HK-2 (cell line): ENCODE measurements around the gene TERT.

Experiments used
- DNase-seq: peaks from one replicate; pipeline ENCODE4 v3.0.0-alpha.2; 2018; ENCODE audit not compliant: unreplicated experiment

Gene TERT

DNA sequence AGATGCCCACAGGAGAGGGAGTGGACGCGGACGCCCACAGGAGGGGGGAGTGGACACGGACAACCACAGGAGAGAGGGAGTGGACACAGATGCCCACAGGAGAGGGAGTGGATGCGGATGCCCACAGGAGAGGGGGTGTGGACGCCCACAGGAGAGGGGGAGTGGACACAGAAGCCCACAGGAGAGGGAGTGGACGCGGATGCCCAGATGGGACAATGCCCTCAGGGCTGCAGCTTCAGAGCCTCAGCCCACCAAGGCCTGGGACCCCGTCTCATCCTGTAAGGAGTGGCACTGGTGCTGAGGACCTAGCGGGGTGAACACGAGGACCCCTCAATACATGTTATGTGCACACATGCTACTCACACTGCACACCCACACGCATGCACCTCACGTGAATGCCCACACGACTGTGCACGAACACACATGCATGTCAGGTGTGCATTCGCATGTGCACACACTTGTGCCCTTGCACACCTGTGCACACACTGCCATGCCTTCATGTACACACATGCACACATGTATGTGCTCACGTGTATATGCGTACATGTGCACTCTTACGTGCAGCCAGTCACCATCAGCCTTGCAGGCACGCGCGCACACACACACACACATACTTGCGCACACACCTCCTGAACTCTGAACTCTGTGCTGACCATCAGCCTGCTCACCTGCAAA is 34.9 kb downstream of the TERT start:
- no peak for DNase-seq

DNA sequence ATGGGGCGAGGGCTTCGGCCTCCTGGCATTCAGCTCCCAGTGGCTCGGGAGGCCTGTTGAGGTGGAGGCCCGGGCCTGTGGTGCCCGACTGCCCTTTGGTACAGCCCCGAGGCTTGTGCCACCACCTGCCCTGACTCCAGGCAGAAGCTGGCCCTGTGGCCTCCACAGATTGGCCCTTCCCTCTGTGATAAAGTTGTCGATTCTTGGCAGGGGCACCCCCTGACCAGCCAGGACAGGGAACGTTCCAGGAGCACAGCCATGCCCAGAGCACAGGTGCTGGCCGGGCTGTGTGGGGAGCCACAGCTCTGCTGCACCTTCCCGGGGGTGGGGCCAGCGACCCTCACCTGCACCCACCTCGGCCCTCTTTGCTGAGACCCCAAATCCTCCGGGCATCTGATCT is 37.0 kb downstream of the TERT start:
- no peak for DNase-seq

DNA sequence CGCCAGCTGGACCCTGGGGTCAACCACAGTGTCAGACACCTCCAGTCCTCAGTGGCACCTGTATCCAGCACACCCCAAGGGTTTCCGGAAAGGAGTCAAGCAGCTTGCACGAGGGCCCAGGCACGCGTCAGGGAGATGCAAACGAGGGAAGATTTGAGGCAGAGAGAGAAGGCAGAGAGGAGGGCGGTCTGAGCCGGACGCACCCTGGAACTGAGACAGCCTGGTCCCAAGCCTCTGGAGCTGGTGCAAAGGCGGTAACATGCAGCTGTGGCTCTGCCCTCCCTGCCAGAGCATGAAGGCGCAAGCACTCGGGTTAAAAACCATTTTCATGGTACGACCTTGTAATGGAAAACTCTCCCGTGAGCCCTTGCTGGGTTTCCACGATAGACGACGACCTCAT is 37.5 kb downstream of the TERT start:
- no peak for DNase-seq

DNA sequence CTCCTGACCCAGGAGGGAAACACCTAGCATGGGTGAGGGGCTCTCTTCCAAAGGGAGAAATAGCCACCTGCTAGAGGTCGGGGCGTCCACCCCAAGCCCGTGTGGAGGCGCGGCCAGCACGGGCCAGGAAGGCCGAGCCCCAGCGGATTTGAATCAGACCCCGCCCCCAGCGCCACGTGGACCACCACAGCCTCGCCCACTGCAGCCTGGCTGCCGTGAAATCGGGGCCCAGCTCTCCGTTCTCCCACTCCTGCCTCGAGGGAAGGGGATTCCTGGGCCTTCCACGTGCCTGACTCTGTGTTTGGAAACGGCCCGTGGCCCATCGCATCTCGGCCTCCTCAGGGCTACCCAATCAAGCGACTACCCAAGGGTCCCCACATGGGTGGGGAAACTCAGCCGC is 38.1 kb downstream of the TERT start:
- DNase-seq, result no peak

DNA sequence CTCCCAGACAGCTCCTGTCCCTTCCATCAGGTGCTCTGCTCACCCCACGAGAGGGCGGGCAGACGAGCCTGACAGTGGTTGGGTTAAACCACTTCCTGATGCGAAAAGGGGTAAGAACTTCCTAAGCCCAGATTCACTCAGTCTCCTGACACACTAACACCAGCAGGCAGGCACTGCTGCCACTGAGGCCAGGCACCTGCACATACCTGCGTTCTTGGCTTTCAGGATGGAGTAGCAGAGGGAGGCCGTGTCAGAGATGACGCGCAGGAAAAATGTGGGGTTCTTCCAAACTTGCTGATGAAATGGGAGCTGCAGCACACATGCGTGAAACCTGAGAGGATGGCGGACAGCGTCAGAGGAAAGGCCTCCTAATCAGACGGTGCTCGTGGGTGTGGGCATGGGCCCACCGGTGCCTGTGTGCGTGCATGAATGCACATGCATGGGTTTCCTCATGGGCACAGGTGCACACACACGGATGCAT is 39.7 kb downstream of the TERT start:
- no peak for DNase-seq

DNA sequence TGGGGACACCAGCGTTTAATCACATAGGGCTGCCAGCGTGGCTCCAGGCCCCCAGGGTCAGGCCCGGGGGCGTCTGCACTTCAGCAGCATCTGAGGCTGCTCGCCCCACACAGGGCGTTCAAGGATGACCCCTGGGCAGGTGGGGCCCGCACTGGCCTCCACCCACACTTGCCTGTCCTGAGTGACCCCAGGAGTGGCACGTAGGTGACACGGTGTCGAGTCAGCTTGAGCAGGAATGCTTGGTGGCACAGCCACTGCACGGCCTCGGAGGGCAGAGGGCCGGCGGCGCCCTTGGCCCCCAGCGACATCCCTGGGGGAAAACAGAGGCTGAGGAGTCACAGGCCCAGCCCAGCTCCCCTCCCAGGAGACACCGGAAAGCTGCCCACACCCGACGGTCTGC is 40.7 kb downstream of the TERT start:
- DNase-seq, result no peak

DNA sequence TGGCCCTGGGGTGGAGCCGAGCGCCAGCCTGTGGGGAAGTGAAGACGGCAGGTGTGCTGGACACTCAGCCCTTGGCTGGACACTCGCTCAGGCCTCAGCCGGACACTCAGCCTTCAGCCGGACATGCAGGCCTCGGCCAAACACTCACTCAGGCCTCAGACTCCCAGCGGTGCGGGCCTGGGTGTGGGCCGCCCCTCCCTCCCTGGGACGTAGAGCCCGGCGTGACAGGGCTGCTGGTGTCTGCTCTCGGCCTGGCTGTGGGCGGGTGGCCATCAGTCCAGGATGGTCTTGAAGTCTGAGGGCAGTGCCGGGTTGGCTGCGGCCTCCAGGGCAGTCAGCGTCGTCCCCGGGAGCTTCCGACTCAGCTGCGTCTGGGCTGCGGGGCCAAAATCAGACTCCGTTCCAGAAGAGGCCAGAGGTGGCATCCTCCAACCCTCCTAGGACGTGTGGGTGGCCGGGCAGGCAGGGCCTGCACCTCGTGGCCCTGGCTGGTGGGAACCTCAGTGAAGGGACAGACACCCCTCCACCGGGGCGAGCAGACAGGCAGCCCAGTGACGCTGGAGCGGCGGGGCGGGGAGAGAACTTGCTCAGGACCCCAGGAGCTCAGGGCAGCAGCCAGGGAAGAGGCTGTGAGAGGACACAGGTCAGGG is 41.3 kb downstream of the TERT start:
- DNase-seq, result no peak

DNA sequence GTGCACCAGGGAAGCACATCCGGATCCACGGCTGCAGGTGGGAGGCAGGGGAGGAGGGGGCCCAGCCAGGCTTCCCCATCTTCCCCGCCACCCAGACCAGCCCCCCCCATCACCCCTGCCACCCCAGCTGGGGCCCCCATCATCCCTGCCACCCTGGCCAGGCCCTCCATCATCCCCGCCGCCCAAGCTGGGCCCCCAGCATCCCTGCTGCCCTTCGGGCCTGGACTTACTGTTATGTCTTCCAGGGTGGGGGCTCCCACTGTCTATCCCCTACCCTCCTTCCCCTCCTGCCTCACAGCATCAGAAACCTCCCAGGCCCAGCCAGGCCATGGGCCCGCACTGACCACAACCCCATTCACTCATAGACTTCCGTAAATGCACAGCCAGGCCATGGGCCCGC is 42.2 kb downstream of the TERT start:
- DNase-seq, result no peak

DNA sequence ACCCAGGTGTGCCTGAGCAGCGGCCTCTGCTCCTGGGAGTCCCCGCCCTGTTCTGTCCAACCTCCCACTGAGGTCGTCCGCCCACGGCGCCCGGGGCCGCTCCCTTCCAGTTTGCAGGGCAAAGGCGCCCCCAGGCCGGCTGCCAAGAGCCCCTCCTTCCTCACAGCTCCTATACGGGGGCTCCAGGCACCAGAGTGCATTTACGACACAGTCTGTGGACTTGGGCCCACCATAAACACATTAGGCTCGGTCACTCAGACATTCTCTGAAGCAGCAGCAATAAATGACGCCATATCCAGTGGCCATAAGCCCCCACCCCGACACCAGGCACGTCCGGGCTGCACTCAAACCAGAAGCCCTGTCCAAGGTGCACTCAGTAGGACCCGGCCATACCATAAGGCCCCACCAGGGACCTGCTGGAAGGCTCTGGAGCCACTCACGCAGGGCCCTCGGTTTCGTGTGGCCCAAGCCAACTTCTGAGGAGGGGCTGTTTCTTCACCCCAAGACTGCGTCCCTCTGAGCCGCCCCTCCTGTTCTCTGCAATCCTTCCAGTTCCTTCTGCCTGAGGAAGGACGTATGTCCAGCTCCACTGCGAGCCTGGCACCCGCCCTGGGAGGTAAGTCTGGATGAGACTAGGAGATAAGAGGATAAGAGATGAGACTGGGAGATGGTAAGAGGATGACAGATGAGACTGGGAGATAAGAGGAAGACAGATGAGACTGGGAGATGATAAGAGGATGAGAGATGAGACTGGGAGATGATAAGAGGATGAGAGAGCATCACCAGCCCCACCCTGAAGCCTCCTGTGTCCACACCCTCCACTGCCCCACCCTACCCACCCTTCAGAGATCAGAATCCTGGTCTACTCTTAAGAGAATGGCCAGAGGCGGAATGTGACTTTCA is 42.9 kb downstream of the TERT start:
- no peak for DNase-seq

DNA sequence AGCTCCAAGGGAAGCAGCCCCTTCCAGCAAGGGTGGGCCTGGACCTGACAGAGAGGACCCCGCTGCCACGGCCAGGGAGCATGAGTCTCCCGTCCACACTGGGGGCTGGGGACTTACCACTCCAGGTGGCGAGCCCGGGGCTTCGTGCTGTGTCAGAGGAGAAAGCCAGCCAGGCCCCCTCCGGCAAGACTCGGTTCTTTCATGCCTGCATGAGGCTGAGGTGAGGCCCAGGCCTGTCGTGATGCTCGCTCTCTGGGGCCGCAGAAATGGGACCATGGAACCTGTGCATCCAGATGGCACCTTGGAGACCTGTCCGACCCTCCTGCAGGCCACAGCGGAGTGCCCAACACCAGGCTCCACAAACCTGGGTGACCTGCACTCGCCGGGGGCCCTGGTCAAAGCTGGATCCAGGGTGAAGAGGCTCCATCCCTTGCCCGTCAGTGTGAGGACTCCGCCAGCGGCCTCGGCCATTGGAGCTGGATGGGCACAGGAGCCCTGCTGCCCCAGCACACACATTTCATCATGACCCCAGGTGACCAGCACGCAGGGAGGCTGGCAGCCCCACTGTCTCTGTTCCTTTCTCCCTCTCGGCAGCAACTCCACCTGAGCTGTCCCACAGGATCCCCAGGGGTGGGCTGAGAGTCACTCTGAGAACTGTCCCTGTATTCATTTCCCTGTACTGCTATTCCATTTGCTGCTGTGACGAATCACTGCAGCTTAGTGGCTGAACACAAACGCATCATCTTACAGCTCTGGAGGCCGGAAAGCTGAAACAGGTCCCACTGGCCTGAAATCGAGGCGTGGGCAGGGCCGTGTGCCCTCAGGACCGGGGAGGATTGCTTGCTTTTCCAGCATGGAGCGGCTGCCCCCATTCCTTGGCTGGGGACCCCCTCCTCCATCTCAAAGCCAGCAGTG is 45.2 kb downstream of the TERT start:
- no peak for DNase-seq

DNA sequence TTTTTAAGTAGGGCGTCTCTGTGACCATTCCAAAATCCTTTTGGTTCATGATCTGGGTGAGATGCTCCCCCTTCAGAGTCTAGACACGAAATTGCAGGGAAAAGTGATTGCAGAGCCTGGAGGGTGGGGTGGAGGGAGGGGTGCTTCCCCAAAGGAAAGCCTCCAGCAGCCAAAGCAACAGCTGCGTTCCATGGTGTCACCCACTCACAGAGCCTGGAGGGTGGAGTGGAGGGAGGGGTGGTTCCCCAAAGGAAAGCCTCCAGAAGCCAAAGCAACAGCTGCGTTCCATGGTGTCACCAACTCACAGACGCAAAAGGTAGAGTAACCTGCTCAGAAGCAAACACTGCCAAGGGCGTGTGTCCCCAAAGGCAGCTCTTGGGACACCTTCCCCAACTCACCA is 47.1 kb downstream of the TERT start:
- DNase-seq, result no peak

DNA sequence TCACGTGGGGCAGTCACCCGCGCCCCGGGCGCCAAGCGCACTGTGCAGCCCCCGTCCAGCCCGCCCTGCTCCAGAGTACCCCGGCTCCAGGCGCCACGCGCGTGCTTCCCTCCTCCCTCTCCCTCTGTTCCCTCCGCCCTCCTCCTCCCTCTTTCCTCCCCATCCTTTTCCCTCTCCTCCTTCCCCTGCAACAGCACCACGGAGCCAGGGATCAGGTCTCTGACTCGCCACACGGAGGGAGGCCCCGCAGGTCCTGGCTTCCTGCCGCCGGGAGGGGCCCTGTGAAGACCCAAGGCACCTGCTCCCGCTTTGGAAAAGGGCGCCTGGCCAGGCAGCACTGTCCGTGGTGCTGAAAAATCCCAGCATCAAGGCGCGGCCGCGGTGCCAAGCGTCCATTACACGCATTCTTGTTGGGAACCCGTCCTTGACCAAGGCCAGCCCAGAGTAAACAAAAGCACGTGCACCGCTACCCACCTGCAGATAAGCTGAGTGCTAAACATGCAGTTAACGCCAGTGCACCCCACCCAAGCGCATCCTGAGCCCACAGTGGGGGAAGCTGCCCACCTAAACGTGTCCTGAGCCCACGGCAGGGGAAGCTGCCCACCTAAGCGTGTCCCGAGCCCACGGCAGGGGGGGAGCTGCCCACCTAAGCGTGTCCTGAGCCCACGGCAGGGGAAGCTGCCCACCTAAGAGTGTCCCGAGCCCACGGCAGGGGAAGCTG is 48.0 kb downstream of the TERT start:
- peak; percentile 27 for DNase-seq

DNA sequence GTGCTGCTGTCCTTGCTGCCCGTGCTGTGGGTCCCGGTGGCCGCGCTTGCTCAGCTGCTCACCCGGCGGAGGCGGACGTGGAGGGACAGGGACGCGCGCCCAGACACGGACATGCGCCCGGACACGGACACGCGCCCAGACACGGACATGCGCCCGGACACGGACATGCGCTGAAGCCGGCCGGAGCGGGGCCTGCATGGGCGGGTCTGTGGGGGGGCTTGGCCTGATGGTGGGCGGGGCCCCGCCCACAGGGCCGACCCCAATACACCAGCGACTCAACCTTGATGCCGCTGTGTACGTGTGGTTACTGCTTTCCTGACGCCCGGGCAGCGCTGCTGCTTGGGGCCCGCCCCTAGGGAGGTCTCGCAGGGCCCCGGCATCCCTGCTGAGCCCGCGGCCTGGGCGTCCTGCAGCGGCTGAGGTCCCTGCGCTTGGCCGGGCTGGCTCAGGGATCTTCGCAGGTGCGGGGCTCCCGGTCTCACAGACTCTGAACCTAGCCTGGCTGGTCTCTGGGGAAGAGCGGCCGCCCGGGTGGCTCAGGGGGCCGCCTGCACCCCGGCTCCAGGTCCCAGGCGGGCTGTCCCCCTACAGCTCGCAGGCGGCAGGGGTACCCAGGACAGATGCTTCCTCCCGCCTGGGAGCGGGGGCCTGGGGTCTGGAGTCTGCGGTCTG is 48.8 kb downstream of the TERT start:
- DNase-seq, result no peak

DNA sequence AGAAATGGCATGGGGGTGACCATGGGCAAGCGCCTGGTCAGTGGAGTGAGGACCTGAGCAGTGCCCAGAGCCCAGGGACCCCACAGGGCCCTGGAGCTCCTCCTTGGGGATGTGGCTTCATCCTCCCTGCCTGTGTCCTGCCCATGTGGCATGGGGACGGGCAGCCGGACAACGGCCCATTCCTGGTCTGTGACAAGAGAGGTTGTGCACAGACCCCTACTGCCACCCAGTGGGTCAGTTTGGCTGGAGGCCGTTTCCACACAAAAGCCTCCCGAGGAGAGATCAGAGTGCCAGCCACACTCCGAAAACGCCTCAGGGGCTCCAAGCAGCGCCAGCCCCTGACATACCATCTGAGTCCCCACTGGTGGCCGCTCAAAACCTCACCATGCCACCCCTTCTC is 49.9 kb downstream of the TERT start:
- no peak for DNase-seq

DNA sequence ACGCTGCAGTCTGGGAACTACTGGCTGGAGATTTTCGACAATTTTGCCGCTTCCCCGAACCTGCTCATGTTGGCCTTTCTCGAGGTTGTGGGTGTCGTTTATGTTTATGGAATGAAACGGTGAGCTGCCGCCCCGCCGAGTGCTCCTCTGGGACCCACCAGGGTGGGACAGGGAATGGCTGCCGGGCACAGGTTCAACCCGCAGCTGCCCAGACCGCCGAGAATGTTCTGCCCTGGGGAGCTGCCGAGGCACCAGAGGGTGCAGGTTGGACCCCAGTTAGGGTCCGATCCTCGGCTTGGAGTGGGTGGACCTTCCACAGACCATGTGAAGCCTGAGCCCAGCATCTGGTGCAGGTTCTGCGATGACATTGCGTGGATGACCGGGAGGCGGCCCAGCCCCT is 50.6 kb downstream of the TERT start:
- DNase-seq, result no peak

DNA sequence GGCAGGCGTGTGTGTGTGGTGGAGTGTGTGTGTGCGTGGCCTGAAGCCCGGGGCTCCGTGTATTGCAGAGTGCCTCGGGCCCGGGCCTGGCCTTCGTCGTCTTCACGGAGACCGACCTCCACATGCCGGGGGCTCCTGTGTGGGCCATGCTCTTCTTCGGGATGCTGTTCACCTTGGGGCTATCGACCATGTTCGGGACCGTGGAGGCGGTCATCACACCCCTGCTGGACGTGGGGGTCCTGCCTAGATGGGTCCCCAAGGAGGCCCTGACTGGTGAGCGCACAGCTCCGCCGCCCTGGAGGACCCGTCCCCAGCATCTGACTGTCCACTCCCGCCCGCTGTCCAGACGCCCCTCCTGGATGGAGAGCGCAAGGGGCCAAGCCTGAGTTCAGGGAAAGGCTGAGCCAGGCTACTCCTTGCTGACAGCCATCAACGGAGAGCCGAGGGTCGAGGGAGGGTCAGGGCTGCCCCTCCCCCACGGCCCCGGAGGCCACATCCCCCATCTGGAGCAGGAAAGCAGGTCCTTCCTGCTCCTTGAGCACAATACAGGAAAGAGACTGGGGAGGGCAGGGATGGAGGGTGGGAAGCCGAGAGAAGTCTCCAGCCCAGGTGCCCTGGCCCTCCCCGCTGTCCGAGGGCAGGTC is 51.3 kb downstream of the TERT start:
- no peak for DNase-seq

DNA sequence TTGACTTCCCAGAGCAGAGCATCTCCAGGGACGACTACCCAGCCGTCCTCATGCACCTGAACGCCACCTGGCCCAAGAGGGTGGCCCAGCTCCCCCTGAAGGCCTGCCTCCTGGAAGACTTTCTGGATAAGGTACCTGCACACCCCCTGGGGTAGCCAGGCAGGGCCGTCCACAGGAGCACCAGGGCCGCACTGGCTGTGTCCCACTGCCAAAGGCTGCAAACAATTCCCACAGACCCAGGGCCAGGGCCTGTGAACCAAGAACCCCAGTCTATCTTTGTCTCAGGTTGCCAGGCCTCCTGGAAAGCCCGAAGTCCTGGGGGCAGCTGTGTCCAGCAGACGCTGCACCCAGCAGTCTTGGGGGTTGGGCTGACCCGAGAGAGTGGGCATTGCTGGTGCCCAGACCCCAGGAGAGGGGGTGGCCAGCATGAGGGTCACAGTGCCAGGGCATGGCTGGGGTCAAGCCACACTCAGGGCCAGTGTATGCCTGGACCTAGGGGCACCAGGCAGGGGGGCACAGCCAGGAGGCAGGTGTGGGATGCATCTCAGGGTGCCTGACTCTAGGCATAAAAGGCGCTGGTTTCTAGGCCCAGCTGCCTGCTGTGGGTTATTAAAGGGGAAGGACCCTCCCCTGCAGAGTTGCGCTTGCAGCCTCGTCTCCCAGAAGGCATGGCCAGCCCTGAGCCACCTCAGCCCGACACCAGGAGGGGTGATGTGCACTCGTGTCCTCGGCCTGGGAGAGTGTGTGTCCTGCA is 52.0 kb downstream of the TERT start:
- DNase-seq, result no peak

DNA sequence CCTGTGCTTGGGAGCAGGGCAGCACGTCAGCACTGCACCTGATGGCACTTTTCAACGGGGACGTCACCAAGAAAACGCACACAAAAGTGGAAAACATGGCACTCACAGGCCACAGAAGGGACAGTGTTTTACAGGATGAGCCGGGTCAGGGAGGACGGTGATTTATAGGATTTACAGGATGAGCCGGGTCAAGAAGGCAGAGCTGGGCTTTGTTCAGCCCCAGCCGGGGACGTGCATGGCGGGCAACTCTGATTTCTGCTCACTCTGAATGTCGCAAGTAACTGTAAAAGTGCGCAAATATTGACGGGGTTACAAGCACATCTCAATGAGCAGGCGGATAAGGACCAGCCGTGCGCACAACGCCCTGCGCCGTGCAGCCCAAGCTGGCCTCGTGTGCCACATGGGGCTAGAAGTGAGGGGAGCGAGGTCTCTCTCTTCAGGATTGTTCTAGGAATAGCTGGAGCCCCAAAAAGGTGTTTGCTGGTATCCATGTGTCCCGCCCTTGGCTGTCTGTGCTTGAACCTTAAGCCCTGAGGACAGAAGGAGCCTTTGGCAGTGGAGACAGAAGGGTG is 53.3 kb downstream of the TERT start:
- DNase-seq, result no peak
